NCI-H526 (cell line): ENCODE measurements around the gene CCHCR1.
"Not testable (repeated sequence)": the region's sequence is repeated elsewhere in the genome, so short reads cannot be mapped to it uniquely, and the experiment has no call there.

Experiments
- DNase-seq, 2 experiments: peaks; one replicate each; lab custom pipeline; 2025; lab: John Stamatoyannopoulos, UW

CCHCR1 gene

GRCh38 chr6:31157513-31158139 lies at the start of gene CCHCR1:
Gene CCHCR1 (minus strand): TSS chr6:31157802. CDS start chr6:31157600, 202 bp downstream.
- no peak for DNase-seq

- DNase-seq, result no peak
Observed at GRCh38 chr6:31205638-31206037, 48.0 kb upstream of the CCHCR1 start.

- DNase-seq, result no peak
Observed at GRCh38 chr6:31204751-31205145, 47.1 kb upstream of the CCHCR1 start.

- DNase-seq, result peak; percentile 89 to 96
Observed at GRCh38 chr6:31203345-31203979, 45.9 kb upstream of the CCHCR1 start.

GRCh38 chr6:31202259-31203166 lies 44.9 kb upstream of the CCHCR1 start:
- peak; percentile 32 to 40 for DNase-seq

GRCh38 chr6:31199105-31199452 lies 41.5 kb upstream of the CCHCR1 start:
- DNase-seq, result not testable (repeated sequence)

GRCh38 chr6:31197559-31198305 lies 40.1 kb upstream of the CCHCR1 start:
- DNase-seq, result peak; percentile 83 to 98

- DNase-seq, result not testable (repeated sequence)
Observed at GRCh38 chr6:31196251-31197022, 38.8 kb upstream of the CCHCR1 start.

GRCh38 chr6:31195308-31195979 lies 37.8 kb upstream of the CCHCR1 start:
- DNase-seq, result not testable (repeated sequence)

GRCh38 chr6:31194061-31194834 lies 36.6 kb upstream of the CCHCR1 start:
- no peak for DNase-seq

- peak in 1 of 2 experiments; percentile 22 for DNase-seq
Observed at GRCh38 chr6:31193206-31193605, 35.6 kb upstream of the CCHCR1 start.

GRCh38 chr6:31192431-31193105 lies 35.0 kb upstream of the CCHCR1 start:
- peak; percentile 77 to 86 for DNase-seq

- DNase-seq, result no peak
Observed at GRCh38 chr6:31190488-31190887, 32.9 kb upstream of the CCHCR1 start.

GRCh38 chr6:31189223-31189622 lies 31.6 kb upstream of the CCHCR1 start:
- not testable (repeated sequence) for DNase-seq

- no peak for DNase-seq
Observed at GRCh38 chr6:31187780-31188194, 30.2 kb upstream of the CCHCR1 start.

- no peak for DNase-seq
Observed at GRCh38 chr6:31186052-31186734, 28.6 kb upstream of the CCHCR1 start.

- not testable (repeated sequence) for DNase-seq
Observed at GRCh38 chr6:31185695-31186051, 28.1 kb upstream of the CCHCR1 start.

- DNase-seq, result not testable (repeated sequence)
Observed at GRCh38 chr6:31183859-31184258, 26.3 kb upstream of the CCHCR1 start.

GRCh38 chr6:31183287-31183686 lies 25.7 kb upstream of the CCHCR1 start:
- DNase-seq, result not testable (repeated sequence)
